SH-SY5Y (cell line): ENCODE measurements around the gene RXRA.

Experiments
- GATA2 ChIP-seq: IDR thresholded peaks from 2 replicates; pipeline ENCODE4 v1.6.1; 2011; ENCODE audit warnings: mild to moderate bottlenecking, low read depth, low read length
- GATA3 ChIP-seq: IDR thresholded peaks from 2 replicates; pipeline ENCODE4 v1.6.1; 2011; ENCODE audit warnings: low read depth, mild to moderate bottlenecking, low read length, moderate library complexity

Gene RXRA

DNA sequence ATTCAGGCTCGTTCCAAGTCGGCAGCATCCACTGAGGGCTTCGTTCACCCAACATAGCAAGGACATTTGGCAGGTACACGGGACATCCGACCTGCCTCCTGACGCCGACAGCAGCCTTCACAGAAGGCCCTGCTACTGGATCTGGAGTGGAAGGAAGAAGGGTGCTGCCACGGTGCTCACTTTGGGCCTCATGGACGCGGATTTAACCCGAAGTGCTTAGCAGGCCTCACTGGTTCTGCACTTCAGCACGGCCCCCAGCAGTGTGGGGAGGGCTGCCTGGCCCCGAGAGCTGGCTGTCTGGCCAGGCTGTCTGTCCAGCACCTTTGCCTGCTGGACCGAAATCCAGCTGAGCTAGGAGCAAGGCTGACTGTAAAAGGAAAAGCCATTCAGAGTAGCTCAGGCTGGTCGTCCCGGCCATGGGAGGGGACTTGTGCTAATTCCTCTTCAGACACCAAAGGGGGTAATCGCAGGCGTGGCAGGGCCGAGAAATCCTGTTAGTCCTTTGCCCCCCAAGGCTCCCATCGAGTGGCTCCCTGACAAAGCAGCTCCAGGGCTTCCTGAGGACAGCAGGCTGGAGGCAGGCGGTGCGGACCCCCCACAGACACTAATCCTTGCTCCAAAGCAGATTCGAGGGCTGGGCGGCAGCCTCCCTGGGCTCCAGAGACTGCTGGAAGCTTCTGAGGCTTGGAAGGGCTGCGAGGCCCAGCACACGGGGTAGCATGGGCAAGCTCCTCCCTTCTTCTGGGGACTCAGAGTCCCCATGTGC is 11.1 kb upstream of the RXRA start:
- no peak for TF ChIP-seq GATA2
- no peak for TF ChIP-seq GATA3

- no peak for TF ChIP-seq GATA3
- TF ChIP-seq GATA2: no peak
Observed at GRCh38 chr9:134315716-134316448, 10.4 kb upstream of the RXRA start.

GRCh38 chr9:134316449-134317160 is 9.7 kb upstream of the RXRA start:
- TF ChIP-seq GATA2 (peak; percentile 94), GATA3 (no peak)

GRCh38 chr9:134317400-134317789 is 8.9 kb upstream of the RXRA start:
- TF ChIP-seq GATA2 (no peak), GATA3 (no peak)

GRCh38 chr9:134317790-134318414 is 8.4 kb upstream of the RXRA start:
- TF ChIP-seq GATA2 (no peak), GATA3 (no peak)

DNA sequence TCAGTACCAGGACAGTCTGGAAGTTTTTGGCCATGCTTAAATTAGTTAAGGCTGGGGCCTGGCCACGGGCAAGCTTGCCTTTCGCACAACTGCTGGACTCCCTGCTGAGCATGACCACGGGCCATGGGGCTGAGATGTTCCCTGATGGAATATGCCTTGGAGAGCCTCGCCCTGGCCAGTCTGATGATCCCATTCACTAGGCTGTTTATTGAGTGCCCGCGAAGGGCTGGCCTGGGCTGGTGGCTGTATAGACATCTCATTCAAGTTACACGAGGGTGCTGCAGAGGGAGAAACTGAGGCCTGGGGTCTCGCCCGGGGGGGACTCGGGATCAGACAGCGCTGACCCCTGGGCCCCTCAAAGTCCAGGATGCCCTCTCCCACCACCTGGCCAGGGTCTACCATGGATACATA is 7.8 kb upstream of the RXRA start:
- TF ChIP-seq GATA3 (no peak), GATA2 (no peak)

GRCh38 chr9:134318941-134319305 is 7.3 kb upstream of the RXRA start:
- no peak for TF ChIP-seq GATA2
- no peak for TF ChIP-seq GATA3

DNA sequence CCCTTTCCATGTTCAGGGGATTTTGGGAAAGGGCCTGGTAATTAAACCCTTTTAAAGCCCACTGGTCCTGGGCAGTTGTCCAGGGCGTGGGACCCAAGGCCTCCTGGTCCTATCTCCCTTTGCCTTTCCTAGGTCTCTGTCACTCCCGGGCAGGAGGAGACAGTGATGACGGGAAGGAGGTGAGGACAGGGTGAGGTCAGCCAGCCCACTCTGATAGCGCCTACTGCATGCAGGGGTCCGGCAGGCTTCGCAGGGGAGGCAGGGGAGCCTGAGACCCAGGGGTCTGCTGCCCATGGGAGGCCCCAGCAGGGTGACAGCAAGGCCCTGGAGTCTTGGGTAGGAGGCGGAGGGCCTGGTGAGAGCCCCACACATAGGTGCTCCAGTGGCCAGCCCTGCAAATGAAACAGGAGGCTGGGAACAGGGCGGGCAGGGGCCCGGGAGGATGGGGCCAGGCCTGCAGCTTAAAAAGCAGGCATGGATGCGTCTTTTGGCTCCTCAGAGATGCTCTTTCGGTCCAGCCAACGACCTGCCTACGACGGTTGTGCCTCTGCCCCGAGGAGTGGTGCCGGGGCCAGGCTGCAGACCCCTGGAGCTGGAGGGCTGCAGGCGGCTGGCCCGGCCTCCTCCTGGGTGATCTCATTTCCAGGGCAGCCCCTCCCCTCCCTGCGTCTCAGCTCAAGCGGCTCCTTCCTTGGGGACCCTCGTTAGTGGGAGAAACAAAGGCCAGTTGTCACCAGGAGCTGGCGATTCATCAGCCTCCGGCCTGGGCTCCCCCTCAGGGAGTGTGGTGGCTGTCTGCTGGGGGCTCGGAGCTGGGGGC is 6.7 kb upstream of the RXRA start:
- TF ChIP-seq GATA3 (no peak), GATA2 (no peak)

DNA sequence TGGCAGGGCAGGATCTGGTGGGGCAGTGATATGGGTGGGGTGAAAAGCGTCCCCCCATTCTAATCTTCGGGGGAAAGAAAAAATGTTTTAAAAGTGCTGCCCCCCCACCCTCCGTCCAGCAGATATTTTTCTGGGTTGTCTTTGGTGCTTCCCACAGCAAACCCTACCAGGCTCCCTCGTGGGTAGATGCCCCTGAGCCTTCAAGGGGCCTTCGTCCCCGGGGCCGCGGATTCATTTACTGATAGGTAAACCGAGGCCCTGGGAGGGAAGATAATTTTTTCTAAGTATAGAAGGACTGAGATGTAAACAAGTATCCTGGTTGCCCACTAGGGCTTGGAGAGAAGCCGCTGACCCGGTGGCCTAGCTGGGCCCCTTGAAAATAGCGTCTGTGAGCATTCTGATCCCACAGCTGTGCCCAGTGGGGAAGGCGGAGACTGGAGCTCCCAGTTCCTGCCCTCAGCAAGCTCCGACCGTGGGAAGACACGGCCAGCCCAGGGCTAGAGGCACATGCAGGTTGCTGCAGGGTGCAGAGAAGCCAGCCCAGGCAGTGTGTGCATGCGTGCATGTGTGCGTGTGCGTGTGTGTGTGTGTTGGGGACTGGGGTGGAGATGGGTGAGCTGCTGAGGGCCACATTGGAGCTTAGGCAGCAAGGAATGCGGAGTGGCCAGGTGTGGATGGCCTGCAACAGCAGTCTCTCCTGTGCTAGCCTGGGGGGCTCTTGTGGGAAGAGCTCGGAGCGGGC is 6.0 kb upstream of the RXRA start:
- no peak for TF ChIP-seq GATA2
- TF ChIP-seq GATA3: no peak

GRCh38 chr9:134320868-134321471 is 5.3 kb upstream of the RXRA start:
- no peak for TF ChIP-seq GATA3
- no peak for TF ChIP-seq GATA2

DNA sequence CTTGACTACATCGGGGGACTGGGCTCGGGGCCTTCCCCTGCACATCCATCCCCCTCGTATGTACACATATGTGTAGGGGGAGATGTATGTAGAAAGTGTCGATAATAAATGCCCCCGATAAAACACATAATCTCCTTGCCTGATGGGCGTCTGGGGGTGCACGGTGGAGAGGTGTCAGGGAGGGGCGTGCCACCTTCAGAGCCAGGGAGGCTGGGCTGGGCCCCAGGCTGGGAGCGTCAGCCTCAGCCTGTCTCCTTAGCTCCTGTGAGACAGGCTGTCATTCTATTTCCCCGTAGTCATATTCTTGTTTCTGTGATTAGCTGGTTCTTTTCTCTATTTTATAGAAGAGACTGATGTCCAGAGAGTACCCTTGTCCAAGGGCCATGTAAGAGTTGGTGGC is 4.7 kb upstream of the RXRA start:
- no peak for TF ChIP-seq GATA2
- no peak for TF ChIP-seq GATA3

DNA sequence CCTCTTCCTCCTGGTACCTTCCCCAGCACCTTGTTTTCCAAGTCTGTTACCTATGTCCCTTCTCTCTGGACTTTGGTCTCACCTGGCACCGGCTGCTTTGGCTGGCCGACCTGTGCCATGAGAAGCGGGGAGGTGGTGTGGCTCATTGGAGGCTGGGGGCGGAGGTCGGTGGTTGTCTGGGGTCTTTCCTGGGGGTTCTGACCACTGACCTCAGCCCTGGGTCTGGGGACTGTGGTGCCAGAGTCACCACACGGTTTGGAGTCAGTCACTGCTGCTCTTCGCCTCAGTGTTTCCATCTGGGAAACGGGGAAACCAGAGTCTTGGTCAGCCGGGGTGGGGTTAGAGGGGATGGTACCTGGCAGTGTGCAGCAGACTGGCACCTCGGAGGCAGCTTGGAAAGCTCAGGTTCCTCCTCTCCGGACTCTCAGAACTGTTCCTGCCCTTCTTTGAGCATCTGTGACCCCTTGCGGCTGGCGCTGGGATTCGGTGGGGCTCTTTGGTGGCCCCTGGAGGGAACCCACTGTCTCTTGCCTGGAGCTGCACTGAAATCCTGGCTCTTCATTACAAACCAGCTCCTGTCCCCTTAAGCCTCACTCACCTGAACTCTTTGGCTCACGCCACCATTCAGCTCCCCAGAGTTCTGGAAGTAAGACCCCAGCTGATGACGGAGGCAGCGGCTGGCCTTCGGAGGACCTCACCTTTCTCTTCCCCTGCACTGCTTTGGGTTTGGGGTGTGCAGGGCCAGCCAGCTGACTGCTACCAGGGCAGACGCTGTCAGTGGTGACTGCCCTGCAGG is 4.1 kb upstream of the RXRA start:
- TF ChIP-seq GATA2: no peak
- TF ChIP-seq GATA3: no peak
